ENCODE measurements around the gene KRT1.
A peak's percentile ranks its signal among the peaks of the same experiment; 100 is the strongest.

The KRT1 gene

GRCh38 chr12:52698651-52699340 lies 18.6 kb upstream of the KRT1 start:
- no peak for DNase-seq

GRCh38 chr12:52697058-52697582 lies 16.9 kb upstream of the KRT1 start:
- no peak for DNase-seq

- no peak for DNase-seq
These were observed 16.4 kb upstream of the KRT1 start for GRCh38 chr12:52696588-52696987.

- no peak for DNase-seq
These were observed 14.8 kb upstream of the KRT1 start for GRCh38 chr12:52695039-52695438.

- no peak for DNase-seq
These were observed 13.9 kb upstream of the KRT1 start for GRCh38 chr12:52694151-52694550.

GRCh38 chr12:52693261-52693660 lies 13.1 kb upstream of the KRT1 start:
- no peak for DNase-seq

GRCh38 chr12:52692254-52692653 lies 12.0 kb upstream of the KRT1 start:
- no peak for DNase-seq

GRCh38 chr12:52691841-52692150 lies 11.6 kb upstream of the KRT1 start:
- no peak for DNase-seq

GRCh38 chr12:52691076-52691840 lies 11.1 kb upstream of the KRT1 start:
- no peak for DNase-seq

GRCh38 chr12:52690351-52691075 lies 10.3 kb upstream of the KRT1 start:
- no peak for DNase-seq

GRCh38 chr12:52689936-52690335 lies 9.7 kb upstream of the KRT1 start:
- no peak for DNase-seq

GRCh38 chr12:52689239-52689638 lies 9.0 kb upstream of the KRT1 start:
- no peak for DNase-seq

GRCh38 chr12:52688481-52688880 lies 8.3 kb upstream of the KRT1 start:
- DNase-seq = no peak

GRCh38 chr12:52687497-52688385 lies 7.5 kb upstream of the KRT1 start:
- DNase-seq = peak; percentile 59

GRCh38 chr12:52686756-52687487 lies 6.7 kb upstream of the KRT1 start:
- no peak for DNase-seq

GRCh38 chr12:52686063-52686462 lies 5.9 kb upstream of the KRT1 start:
- no peak for DNase-seq

GRCh38 chr12:52685406-52685890 lies 5.2 kb upstream of the KRT1 start:
- DNase-seq = no peak

- DNase-seq = no peak
These were observed 4.2 kb upstream of the KRT1 start for GRCh38 chr12:52684431-52684830.

GRCh38 chr12:52683575-52684300 lies 3.5 kb upstream of the KRT1 start:
- no peak for DNase-seq

- no peak for DNase-seq
These were observed 2.8 kb upstream of the KRT1 start for GRCh38 chr12:52682938-52683574.

GRCh38 chr12:52682381-52682660 lies 2.1 kb upstream of the KRT1 start:
- DNase-seq = no peak
